HG03439 (cell line): ENCODE measurements around the gene C1orf174.
A peak's percentile ranks its signal among the peaks of the same experiment; 100 is the strongest.

ENCODE experiments used
- ATAC-seq: cut with Tn5 transposase; IDR thresholded peaks from one replicate; pipeline ENCODE4 v1.9.1; 2021; ENCODE audit warnings: mild to moderate bottlenecking, moderate library complexity; ENCODE audit not compliant: unreplicated experiment

C1orf174 gene

DNA sequence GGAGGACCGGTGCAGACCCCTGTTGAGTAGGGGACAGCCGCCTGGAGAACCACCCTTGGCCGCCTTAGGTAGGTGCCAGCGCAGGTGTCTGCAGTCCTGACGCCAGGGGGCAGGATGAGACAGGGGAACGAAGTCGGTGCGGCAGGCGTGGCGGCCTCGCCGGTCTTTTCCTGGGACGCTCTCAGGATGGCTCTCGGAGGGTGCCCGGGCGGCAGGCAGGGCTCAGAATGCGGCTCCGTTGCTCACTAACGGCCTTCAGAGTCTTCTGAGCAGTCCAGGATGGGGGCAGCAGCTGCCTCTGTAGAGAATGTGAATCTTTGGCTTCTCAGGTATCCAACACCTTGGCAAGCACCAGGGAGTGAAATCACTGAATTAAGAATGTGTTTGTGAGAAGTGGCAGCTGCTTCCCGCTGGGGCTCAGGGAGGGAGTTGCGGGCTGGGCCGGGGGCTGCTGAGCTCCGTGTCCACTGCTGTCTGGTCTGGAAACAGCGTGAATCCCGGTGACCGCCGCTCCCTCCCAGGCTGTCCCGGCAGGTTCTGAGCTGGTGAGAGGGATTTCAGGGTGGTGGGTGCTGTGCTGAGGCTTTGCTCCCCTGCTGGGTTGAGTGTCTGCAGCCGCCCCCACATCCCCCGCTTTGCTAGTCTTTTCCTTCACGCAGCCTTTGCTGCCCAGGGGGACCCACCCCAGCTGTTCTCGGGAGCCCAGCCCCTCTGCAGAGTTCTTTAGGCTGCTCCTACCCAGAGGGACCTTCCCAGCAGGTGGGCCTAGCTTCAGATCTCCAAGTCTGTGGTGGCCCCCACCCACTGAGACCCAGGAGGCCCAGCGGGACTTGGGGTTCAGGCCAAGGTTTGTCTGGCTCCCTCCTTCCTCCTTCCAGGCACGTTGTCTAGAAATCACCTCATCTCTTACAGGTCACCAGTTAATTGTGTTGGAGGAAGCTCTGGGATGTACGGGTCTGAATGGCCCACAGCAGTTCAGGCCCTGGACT lies 11.1 kb upstream of the C1orf174 start:
- ATAC-seq, result no peak

DNA sequence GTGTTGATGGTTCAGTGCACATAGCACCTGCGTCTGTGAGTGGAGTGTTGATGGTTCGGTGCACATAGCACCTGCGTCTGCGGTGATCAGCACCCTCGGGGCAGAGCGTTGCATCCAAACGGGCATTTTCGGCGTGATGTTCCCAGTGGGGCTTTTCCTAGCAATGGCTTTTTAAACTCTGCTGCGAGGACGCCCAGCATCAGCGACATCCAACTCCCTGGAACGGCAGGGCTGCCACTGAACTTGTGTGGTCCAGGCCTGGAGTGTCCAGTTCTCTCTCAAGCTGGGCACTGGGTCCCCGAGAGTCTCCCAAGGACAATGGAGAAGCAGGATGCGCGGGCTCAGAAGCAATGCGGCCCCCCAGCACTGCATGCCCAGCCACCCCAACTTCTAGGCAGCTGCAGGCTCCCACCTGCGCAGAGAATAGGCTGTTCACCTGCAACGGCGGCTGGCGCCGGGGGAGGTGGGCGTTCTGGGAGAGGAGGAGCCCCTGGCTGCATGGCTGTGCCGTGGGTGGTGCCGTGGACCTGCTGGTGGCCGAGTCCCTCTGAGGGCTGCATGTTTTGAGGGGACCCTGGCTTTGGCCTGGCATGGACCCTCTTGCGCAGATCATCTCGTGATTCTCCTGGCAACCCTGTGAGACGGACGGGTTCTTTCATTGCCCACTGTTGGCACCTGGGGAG lies 10.1 kb upstream of the C1orf174 start:
- ATAC-seq, result no peak

DNA sequence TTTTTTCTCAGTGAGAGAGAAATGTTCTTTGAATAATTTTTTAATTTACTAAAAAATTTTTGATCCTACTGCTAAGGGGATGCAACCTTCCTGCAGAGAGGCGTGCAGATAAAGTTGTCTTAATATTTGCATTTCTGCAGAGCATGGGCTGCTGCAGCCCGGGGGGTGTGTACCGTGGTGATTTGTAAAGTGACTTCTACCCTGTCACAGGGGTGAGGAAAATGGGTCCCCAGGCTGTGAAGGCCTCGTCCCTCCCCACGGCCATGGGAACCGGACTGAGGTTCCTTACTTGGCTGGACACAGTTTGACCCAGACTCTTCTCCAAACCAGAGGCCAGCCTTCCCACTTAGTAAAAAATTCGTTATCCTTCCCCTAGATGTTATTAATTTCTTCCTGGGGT lies 9.5 kb upstream of the C1orf174 start:
- ATAC-seq, result no peak

DNA sequence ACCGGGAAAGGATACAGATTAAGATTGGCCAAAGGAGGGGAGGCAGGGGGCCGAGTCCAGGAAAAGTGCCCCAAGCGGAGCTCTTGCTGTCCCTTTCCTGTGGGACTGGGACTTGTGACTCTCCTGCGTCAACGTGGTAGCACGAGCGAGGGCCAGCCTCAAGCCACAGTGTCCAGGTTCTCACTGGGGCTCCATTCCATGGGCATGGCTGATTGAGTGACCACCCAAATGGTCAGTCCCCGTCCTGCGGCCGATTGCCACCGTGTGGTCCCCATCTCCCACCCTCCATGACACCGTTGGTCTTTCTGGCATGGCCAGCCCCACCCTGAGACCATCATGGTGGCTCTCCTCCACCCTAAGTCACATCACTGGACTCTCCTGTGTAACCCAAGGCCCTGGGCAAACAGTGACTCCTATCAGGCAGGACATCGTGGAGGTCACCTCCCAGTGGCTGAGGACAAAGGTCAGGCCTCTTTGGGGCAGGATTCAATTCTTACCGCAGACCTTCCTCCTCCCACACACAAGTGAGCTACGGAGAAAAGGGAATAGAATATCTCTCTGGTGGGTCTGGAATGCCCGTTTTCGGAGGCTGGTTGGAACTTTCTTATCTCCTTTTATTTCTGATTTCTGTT lies 8.9 kb upstream of the C1orf174 start:
- no peak for ATAC-seq

DNA sequence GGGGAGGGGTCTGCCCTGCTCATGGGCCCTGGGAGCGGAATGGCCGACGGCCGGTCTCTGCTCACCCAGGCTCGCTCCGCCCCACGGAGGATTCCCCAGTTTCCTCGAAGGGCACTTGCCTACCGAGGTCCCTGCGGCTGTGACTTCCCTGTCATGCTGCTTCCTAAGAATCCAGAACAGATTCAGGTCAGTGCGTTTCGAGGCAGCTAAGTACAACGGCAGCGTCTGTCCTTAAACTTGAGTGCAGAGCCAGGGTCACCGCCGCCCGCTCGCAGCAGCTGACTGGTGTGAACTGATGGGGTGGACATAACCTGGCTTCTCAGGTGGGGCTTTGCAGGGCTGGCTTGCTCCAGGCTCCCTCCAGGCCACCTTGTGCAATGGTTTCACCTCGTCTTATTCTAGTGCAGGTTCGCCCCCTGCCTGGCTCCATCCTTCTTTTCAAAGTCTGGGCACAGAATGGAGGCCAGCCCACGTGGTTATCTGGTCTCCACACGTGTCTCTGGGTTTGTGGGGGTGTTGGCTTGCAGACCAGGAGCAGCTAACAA lies 7.6 kb upstream of the C1orf174 start:
- ATAC-seq, result no peak

DNA sequence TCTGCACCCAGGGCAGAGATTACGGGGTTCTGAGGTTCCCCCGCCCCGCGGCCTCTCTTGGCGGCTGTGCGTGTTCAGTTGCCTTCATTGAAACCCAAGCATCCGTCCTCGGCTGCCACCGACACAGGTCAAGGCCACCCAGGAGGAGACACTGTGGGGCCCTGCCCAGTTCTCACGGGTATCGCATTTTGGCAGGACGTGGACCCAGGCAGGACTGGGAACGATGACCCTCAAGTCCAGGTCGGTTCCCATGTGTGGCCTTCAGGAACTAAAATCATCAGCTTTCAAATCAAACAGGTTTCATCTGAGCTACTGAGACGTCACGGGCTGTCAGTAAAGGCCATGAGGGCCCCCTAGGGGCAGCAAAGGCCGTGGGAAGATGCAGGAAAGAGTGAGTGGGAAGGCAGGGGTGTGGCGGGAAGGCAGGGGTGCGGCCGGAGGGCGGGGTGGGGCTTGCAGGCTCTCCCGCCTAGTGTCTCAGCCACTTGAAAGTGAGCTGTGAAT lies 7.0 kb upstream of the C1orf174 start:
- no peak for ATAC-seq

DNA sequence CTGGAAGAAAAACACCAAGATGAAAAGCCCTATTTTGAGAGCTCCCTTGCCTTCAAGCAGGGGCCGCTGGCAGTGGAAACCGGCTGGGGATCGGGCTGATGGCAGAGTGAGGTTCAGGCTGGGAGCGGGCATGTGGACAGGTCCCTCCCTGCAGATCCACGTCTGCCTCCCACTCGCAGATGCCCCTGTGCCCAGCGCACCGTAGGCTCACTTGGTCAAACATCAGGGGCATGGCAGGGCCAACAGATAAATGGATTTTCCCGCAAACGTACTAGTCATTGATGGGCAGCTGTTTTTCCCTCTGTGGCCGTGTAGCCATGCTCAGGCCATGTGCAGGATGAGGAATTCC lies 6.6 kb upstream of the C1orf174 start:
- ATAC-seq, result no peak

DNA sequence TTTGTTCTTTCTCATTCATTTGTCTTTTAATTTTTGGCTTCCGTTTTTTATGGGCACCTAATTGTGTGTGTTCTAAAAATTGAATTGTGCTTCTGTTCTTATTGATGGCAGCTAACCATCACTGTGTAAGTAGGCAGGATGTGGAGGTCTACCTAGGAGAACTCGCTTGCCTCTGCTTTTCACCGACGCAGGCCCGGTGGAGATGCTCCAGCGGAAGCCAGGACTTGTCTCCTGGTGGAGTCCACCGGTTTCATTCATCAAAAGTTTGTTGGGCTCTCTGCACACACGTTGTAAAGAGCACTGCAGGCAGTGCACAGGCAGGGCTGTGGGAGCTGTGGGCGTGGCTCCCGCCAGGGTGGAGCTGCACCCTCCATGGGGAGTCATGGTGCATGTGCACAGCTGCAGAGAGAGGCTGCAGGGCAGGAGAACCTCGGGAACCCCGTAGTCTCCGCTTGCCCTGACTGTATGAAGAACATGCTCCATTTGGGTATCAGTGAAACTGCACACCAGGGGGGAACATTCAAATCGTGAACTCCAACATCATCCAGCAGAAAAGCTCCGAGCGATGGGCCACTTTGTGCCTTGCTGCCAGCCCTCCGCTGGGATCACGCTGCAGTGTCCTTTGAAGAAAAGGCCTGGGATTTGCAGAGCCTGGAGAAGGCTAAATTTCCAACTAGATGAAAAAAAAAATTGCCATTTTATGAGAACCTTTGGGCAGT lies 6.0 kb upstream of the C1orf174 start:
- ATAC-seq, result no peak

DNA sequence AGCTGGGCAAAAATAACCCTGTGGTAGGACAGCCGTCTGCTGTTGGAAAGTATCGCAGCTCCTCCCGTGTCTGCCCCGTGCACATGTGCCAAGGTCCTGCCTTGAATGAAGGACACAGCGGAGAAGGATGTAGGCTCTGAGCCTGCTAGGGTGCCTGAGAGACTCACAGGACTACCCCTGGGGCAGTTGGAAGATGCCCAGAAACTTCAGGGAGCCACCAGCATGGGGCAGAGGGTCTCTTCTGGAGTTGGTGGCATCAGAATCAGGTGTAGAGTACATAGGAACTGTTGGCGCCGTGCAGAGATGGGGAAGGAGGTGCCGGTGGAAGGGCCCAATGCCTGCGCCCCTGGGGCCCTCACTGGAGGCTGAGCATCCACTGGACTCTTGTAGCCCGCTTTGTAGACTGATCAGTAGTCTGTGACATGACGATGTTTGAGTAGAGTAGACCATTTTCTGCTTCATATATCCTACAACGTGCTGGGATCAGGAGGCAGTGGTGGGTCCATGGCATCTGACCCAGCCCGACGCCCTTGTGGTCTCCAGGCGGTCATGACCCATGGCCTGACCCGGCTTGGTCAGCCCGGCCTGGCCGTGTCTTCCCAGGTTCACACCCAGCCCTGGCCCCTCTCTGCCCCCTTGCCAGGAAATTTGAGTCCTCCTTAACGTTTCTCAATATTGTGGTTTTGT lies 5.3 kb upstream of the C1orf174 start:
- no peak for ATAC-seq

DNA sequence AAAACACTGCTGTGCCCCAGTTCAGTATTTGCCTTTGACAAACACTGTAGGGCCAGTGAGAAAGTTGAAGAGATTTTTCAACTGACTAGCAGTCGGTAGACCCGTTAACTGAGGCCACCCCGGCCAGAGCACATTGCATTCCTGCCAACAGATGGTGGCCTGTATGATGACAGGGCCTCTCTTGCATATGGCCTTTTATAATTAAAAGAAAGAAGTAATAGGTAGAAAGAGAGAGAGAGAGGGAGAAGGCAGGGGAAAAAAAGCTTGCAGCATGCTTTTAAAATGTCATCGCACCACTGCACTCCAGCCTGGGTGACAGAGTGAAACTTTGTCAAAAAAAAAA lies 4.7 kb upstream of the C1orf174 start:
- no peak for ATAC-seq

DNA sequence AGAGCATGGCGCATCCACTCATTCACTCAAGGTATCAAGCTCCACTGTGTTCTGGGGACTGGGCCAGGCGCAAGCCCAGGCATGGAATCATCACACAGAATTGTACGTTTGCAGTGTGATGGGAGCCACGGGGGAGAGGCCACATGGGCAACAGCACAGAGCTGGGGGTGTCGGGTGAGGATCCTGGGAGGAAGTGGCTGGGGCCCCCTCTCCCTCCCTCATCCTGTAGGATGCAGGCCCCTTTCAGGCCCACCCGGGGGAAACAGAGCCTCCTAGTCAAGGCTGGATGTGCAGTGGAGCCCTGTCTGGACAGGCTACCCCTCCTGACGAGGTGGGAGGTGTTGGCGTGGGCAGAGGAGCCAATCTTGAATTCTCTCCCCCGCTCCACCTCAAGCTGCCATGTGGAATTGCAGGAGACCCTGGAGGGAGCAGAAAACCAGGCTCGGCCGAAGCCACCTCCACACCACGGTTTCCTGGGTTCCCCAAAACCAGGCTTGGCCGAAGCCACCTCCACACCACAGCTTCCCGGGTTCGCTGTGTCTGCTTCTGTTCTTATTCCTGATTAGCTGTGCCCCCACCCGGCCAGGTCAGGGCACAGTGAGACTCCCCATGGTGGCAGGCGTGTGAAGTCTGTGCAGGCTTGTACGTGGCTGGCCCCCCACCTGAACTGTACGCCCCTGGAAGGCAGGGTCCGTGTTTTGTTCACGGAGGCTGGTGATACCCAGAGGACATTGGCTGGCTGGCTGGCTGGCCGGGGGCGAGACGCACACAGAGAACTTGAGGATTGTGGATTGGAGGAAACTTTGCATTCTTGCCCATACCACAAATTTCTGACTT lies 4.2 kb upstream of the C1orf174 start:
- no peak for ATAC-seq

DNA sequence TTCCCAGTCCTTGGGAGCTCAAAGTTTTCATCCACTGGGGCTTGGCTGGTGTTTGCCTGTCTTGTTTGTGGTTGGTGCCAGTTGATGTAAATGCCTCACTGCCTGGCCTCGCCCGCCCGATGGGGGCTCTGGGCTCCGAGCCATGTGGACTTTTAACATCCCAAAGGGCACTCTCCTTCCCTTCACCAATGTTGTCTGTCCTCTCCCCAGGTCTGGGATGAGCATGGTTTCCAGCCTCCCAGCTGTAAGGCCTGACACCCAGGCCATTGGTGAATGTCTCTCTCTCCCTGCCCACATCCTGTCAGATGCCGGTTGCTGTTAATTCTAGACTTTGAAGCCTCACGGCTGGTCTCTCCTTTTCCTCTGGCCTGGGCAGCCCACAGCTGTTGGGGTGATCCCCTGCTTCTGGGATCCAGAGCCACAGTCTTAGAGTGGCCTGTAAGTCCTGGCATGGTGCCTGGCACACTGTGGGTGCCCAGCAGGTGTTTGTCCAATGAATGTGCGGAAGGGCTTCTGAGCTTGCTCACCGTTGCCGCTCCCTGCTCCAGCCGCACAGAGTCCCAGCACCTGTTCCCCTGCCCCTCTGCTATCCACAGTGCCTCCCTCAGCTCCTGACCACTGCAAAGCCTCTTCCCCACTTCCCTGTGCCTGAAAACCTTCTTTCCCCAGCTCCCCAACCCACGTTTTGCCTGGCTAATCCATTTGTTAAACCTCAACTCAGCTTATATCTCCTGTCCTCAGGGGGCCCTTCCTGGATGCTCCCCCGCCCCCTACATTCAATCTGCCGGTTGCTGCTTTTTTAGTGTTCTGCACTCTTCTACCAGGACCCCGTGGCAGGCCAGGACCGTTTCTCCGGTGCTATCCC lies 3.3 kb upstream of the C1orf174 start:
- no peak for ATAC-seq

DNA sequence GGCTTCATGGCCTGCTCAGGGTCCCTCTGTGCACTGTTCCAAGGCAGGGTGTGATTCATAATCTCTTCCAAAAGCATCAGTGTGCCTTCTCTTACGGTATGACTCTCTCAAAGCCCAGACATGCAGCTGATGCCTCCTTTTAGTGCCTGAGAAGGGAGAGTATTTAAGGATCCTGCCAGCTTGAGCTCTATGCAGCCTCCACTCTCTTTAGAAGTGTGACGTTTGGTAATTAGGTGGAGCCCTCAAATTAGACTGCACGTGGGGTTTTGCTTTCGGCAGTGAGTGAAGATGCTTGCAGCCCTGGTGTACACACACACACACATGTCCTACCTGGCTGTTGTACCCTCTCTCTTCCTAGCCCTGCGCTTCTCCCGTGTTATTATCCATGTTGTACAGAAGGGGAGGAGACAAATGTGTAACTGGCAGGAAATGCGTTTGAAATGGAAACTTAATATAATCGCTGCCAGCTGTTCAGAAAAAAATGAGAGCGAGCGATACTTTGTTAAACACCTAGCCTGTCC lies 2.6 kb upstream of the C1orf174 start:
- no peak for ATAC-seq

DNA sequence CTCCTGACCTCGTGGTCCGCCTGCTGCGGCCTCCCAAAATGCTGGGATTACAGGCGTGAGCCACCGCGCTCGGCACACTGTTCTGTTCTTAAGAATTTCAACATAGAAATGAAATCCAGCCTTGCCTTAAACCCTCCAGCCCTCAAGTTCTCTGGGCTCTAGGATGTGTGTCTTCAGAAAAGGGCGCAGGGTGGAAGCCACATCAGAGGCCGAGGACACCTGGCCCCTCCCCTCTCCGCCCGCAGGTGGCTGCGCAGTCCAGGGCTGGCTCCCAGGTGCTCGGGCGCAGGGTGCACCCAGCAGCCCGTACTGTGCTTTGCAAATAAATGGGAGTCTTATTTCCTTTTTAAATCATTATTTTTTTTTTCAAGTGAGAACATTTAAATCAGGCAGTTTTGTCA lies 2.0 kb upstream of the C1orf174 start:
- ATAC-seq, result no peak

DNA sequence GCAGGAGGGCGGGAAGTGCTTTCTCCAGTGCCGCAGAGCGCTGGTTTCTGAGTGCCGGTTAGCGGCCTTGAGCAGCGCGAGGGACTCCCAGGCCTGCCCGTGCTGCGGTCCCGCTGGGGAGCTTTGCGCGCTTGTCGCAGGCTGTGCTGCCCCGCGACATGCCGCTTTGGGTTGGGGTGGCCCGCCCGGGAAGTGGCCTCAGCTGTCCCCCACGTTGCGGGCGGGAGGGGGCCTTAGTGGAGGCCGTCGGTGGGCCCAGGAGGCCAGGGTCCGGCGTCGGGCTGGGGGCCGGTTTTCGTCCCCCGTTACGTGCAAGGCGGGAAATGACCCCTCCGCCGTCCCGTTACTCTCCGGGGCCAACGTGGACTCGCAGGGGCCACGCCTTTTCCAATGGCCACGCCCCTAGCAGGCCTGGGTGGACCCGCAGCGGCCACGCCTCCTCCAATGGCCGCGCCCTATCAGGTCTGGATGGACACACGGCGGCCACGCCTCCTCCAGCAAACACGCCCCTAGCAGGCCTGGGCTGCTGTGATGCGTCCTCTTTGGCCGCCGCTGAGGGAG lies 977 bp upstream of the C1orf174 start:
- peak; percentile 60 for ATAC-seq

DNA sequence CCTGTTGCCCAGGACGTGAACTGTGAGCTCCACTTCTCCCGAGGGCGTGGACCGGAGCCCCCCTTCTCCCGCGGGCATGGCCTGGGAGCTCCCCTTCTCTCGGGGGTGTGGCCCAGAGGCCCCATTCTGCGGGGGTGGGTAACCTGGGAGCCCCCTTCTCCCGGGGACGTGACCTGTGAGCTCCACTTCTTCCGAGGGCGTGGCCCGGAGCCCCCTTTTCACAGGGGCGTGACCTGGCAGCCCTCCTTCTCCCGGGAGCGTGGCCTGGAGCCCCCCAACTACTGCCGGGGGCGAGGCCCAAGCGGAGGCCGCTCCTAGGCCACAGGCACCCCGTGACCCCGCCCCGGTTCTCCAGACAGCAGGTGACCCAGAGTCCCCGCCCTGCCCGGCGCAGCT lies 320 bp downstream of the C1orf174 start:
- ATAC-seq, result peak; percentile 5

DNA sequence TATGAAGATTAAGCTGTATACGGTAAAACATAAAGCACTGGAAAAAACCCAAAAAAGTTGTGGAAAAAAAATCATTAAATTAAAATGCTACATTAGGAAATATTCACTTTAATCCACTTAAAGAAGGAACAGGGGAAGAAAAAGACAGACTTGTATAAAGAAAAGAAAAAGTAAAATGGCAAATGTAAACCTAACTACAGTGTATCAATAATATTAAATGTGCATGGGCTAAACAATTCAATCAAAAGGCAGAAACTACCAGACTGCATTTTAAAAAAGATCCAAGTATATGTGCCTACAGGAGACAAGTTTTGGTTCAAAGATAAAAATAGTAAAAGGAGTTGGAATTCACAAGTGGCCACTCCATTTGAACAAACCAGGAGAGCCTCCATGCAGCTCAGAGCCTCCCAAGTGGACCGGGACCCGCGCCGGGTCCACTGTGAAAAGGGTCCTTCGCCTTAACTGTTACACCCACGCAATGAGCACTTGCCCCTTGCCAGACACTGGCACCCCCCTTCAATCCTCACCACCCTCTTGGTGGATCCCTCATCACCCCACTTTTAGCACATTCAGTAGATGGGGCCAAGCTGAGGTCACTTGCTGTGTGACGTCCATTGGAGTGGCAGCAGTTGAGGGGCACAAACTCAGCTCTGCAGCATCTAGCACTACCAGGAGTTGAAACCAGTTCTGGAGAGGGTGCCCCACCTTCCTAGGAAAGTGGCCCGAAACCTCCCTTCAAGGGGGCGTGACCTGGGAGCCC lies 898 bp downstream of the C1orf174 start:
- ATAC-seq, result no peak
